Uterus (tissue), 2 donors: ENCODE results near the gene DGKH.

Experiments
- CTCF ChIP-seq, 4 experiments: fragments of 200-600 bp in 2 of 4; fragments of 450-650 bp in 2 of 4; sonication (generic) in 2 of 4; IDR thresholded peaks; one replicate each; pipeline ENCODE4 v1.5.1; 2016 to 2019; ENCODE audit warnings: antibody characterized with exemption in 4 of 4, mild to moderate bottlenecking in 2 of 4, moderate library complexity in 1 of 4
- POLR2A ChIP-seq, 2 donors: fragments of 450-650 bp; IDR thresholded peaks; one replicate each; pipeline ENCODE4 v1.6.1; 2016; ENCODE audit warnings: antibody characterized with exemption in 2 of 2, mild to moderate bottlenecking in 1 of 2, moderate library complexity in 1 of 2

GRCh38 chr13:42168496-42168895, 120.0 kb downstream of the DGKH start:
- TF ChIP-seq CTCF (IDR thresholded peaks at IDR 0.05) (no peak), POLR2A (IDR thresholded peaks at IDR 0.05) (no peak)
